H9 (cell line): ENCODE results near the gene KRTAP19-7. TPM values are rescaled to one million over a fixed set of nuclear protein-coding genes. Genes with fewer than 3 reads are reported as not detected.

ENCODE experiments used
- DNase-seq: peaks from one replicate; pipeline ENCODE4 v3.0.0-alpha.2; 2017
- H2AFZ ChIP-seq: one replicate; pipeline ENCODE4 v1.6.1; 2013; ENCODE audit warnings: mild to moderate bottlenecking, low read length, control low read depth, moderate library complexity
- H2AK5ac ChIP-seq: 2 replicates; pipeline ENCODE4 v1.6.1; 2013; ENCODE audit warnings: low read length, control low read depth, mixed read lengths; ENCODE audit not compliant: insufficient read length
- H2BK120ac ChIP-seq: one replicate; pipeline ENCODE4 v1.6.1; 2013; ENCODE audit warnings: low read depth, mild to moderate bottlenecking, low read length, control low read depth, inconsistent platforms; ENCODE audit not compliant: poor library complexity, severe bottlenecking
- H2BK12ac ChIP-seq: 2 replicates; pipeline ENCODE4 v1.6.1; 2013; ENCODE audit warnings: low read length, control low read depth, mixed read lengths, low read depth; ENCODE audit not compliant: insufficient read length
- H2BK15ac ChIP-seq: 2 replicates; pipeline ENCODE4 v1.6.1; 2013; ENCODE audit warnings: low read depth, low read length, control low read depth
- H2BK20ac ChIP-seq: one replicate; pipeline ENCODE4 v1.6.1; 2013; ENCODE audit warnings: low read depth, mild to moderate bottlenecking, low read length, control low read depth, inconsistent platforms; ENCODE audit not compliant: poor library complexity, severe bottlenecking
- H2BK5ac ChIP-seq: 2 replicates; pipeline ENCODE4 v1.6.1; 2013; ENCODE audit warnings: low read length, control low read depth, mixed read lengths; ENCODE audit not compliant: insufficient read length
- H3K14ac ChIP-seq: 2 replicates; pipeline ENCODE4 v1.6.1; 2013; ENCODE audit warnings: low read length, control low read depth; ENCODE audit not compliant: insufficient read depth
- H3K18ac ChIP-seq: 2 replicates; pipeline ENCODE4 v1.6.1; 2013; ENCODE audit warnings: low read depth, mild to moderate bottlenecking, mixed read lengths, low read length, control low read depth; ENCODE audit not compliant: insufficient read length
- H3K23ac ChIP-seq: 2 replicates; pipeline ENCODE4 v1.6.1; 2013; ENCODE audit warnings: low read length, control low read depth, mixed read lengths, low read depth; ENCODE audit not compliant: insufficient read length
- H3K23me2 ChIP-seq: 2 replicates; pipeline ENCODE4 v1.6.1; 2013; ENCODE audit warnings: low read depth, mild to moderate bottlenecking, mixed read lengths, low read length, control low read depth; ENCODE audit not compliant: insufficient read length, poor library complexity, severe bottlenecking
- H3K27ac ChIP-seq: 2 replicates; pipeline ENCODE4 v1.5.1; 2013; ENCODE audit warnings: low read length, control low read depth, mixed read lengths, low read depth; ENCODE audit not compliant: insufficient read length
- H3K27me3 ChIP-seq: 2 replicates; pipeline ENCODE4 v1.6.1; 2013; ENCODE audit warnings: low read length, control low read depth, inconsistent platforms; ENCODE audit not compliant: insufficient read depth
- H3K4ac ChIP-seq: 2 replicates; pipeline ENCODE4 v1.6.1; 2013; ENCODE audit warnings: low read depth, mild to moderate bottlenecking, control low read depth, inconsistent platforms, low read length, moderate library complexity
- H3K4me1 ChIP-seq: 2 replicates; pipeline ENCODE4 v1.6.1; 2013; ENCODE audit warnings: low read length, control low read depth, inconsistent platforms; ENCODE audit not compliant: insufficient read depth
- H3K4me2 ChIP-seq: 2 replicates; pipeline ENCODE4 v1.6.1; 2013; ENCODE audit warnings: low read length, control low read depth, mixed read lengths; ENCODE audit not compliant: insufficient read length, insufficient read depth
- H3K56ac ChIP-seq: 2 replicates; pipeline ENCODE4 v1.6.1; 2013; ENCODE audit warnings: low read depth, mild to moderate bottlenecking, mixed read lengths, low read length, control low read depth; ENCODE audit not compliant: insufficient read length
- H3K79me1 ChIP-seq: 2 replicates; pipeline ENCODE4 v1.6.1; 2013; ENCODE audit warnings: low read depth, mild to moderate bottlenecking, moderate library complexity, low read length, control low read depth, inconsistent platforms; ENCODE audit not compliant: insufficient read depth, poor library complexity, severe bottlenecking
- H3K79me2 ChIP-seq: 2 replicates; pipeline ENCODE4 v1.6.1; 2013; ENCODE audit warnings: low read length, control low read depth, inconsistent platforms; ENCODE audit not compliant: insufficient read depth
- H3K9ac ChIP-seq: 2 replicates; pipeline ENCODE4 v1.6.1; 2013; ENCODE audit warnings: low read length, control low read depth, mixed read lengths; ENCODE audit not compliant: insufficient read length; ENCODE audit errors: extremely low read depth
- H3K9me3 ChIP-seq: one replicate; pipeline ENCODE4 v1.6.1; 2013; ENCODE audit warnings: low read depth, low read length, inconsistent platforms; ENCODE audit not compliant: control insufficient read depth
- H3T11ph ChIP-seq: one replicate; pipeline ENCODE4 v1.6.1; 2013; ENCODE audit warnings: mild to moderate bottlenecking, low read length, control low read depth, inconsistent platforms
- H4K20me1 ChIP-seq: one replicate; pipeline ENCODE4 v1.6.1; 2013; ENCODE audit not compliant: control insufficient read depth, insufficient read length, insufficient read depth
- H4K5ac ChIP-seq: 2 replicates; pipeline ENCODE4 v1.6.1; 2013; ENCODE audit warnings: low read depth, mild to moderate bottlenecking, mixed read lengths, low read length, control low read depth; ENCODE audit not compliant: insufficient read length
- H4K8ac ChIP-seq: replicated peaks from 2 replicates; pipeline ENCODE4 v1.6.1; 2013; ENCODE audit warnings: low read length, control low read depth, mixed read lengths, low read depth; ENCODE audit not compliant: insufficient read length
- H4K91ac ChIP-seq: 2 replicates; pipeline ENCODE4 v1.6.1; 2013; ENCODE audit warnings: low read depth, mild to moderate bottlenecking, moderate library complexity, mixed read lengths, low read length, control low read depth; ENCODE audit not compliant: insufficient read length
- H3K27ac Mint-ChIP-seq, 3 experiments: 2 replicates in 2 of 3; 3 replicates in 1 of 3; pipeline ENCODE4 v1.8.0; 2020 to 2021; ENCODE audit warnings: mixed read lengths in 3 of 3, mild to moderate bottlenecking in 1 of 3, moderate library complexity in 1 of 3
- H3K27me3 Mint-ChIP-seq: 2 replicates; pipeline ENCODE4 v1.8.0; 2021; ENCODE audit warnings: low read depth, mild to moderate bottlenecking, moderate library complexity, mixed read lengths
- H3K36me3 Mint-ChIP-seq, 3 experiments: 2 replicates in 2 of 3; 3 replicates in 1 of 3; pipeline ENCODE4 v1.8.0; 2020 to 2021; ENCODE audit warnings: low read depth in 3 of 3, mixed read lengths in 3 of 3; ENCODE audit not compliant: insufficient read depth in 1 of 3
- H3K4me1 Mint-ChIP-seq, 2 experiments: 2 replicates each; pipeline ENCODE4 v1.8.0; 2020; ENCODE audit warnings: mixed read lengths in 2 of 2
- H3K4me3 Mint-ChIP-seq, 2 experiments: 2 replicates in 1 of 2; 3 replicates in 1 of 2; pipeline ENCODE4 v1.8.0; 2020 to 2021; ENCODE audit warnings: mild to moderate bottlenecking in 2 of 2, mixed read lengths in 2 of 2, moderate library complexity in 1 of 2
- H3K9me3 Mint-ChIP-seq, 2 experiments: 2 replicates in 1 of 2; 3 replicates in 1 of 2; pipeline ENCODE4 v1.8.0; 2020; ENCODE audit warnings: mild to moderate bottlenecking in 2 of 2, mixed read lengths in 2 of 2, moderate library complexity in 1 of 2
- total RNA-seq: library from RNA; stranded (reverse); gene quantifications from 2 replicates; pipeline ENCODE4 v1.2.1, GENCODE V29; 2021
- TF ChIP-seq, protein P1 (sequence below): fragments of 200-600 bp; sonication (generic); conservative IDR thresholded peaks from 3 replicates; pipeline ENCODE4 v1.8.0; 2021; ENCODE audit warnings: antibody characterized with exemption, mild to moderate bottlenecking

KRTAP19-7 gene
- total RNA-seq, 1 experiment from 2014 or later, result not detected

DNA sequence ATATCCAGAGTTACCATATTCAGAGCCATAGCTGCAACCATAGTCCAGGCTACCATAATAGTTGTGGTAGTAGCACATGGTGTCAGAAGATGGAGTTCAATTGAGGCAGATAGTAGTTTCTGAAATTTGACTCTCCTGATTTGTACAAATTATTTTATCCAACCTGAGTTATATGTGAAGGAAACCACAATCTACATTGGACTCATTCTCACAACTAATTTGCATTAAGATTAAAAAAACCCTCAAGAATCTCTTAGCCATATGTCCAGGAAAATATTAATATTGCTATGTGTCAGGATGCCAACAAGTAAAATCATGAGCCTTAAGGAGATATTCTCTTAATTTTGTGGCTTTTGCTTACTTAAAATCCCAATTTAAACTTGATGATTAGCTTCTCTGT, 29.2 kb upstream of the KRTAP19-7 start, which contains the start of gene KRTAP22-2:
KRTAP22-2 (minus strand) TSS at position 101 of the 400 bp plus-strand sequence.
- H3K27ac ChIP-seq, result no peak within 1 kb of the TSS
- H3K56ac ChIP-seq, result no peak within 1 kb of the TSS
- no peak for DNase-seq
- no peaks in the 10 kb centered on the region for H4K20me1 ChIP-seq
- H4K8ac ChIP-seq, result no peak within 1 kb of the TSS
- Mint-ChIP-seq H3K4me1 (no peaks in the 10 kb centered on the region), H3K4me3 (no peak within 1 kb of the TSS), H3K27ac (no peak within 1 kb of the TSS), H3K27me3 (no peaks in the 10 kb centered on the region), H3K9me3 (peaks cover 0 to 20% of the 10 kb centered on the region in 2 experiments; a peak in 1 of 5 replicates), H3K36me3 (peaks cover 0 to 5% (median 0%) of the 10 kb centered on the region in 3 experiments; a peak in 1 of 7 replicates)
- no peaks in the 10 kb centered on the region for H3K4me1 ChIP-seq
- no peaks in the 10 kb centered on the region for H3K79me2 ChIP-seq
- no peak within 1 kb of the TSS for H3K18ac ChIP-seq
- no peak within 1 kb of the TSS for H3K23ac ChIP-seq
- H3T11ph ChIP-seq, result no peak within 1 kb of the TSS
- no peaks in the 10 kb centered on the region for H3K79me1 ChIP-seq
- no peaks in the 10 kb centered on the region for H3K27me3 ChIP-seq
- no peak within 1 kb of the TSS for H2BK15ac ChIP-seq
- no peak within 1 kb of the TSS for H4K91ac ChIP-seq
- no peak within 1 kb of the TSS for H2BK20ac ChIP-seq
- H3K14ac ChIP-seq, result no peak within 1 kb of the TSS
- H2BK120ac ChIP-seq, result no peak within 1 kb of the TSS
- no peaks in the 10 kb centered on the region for H3K9me3 ChIP-seq
- H3K4ac ChIP-seq, result no peak within 1 kb of the TSS
- TF ChIP-seq, protein P1, sequence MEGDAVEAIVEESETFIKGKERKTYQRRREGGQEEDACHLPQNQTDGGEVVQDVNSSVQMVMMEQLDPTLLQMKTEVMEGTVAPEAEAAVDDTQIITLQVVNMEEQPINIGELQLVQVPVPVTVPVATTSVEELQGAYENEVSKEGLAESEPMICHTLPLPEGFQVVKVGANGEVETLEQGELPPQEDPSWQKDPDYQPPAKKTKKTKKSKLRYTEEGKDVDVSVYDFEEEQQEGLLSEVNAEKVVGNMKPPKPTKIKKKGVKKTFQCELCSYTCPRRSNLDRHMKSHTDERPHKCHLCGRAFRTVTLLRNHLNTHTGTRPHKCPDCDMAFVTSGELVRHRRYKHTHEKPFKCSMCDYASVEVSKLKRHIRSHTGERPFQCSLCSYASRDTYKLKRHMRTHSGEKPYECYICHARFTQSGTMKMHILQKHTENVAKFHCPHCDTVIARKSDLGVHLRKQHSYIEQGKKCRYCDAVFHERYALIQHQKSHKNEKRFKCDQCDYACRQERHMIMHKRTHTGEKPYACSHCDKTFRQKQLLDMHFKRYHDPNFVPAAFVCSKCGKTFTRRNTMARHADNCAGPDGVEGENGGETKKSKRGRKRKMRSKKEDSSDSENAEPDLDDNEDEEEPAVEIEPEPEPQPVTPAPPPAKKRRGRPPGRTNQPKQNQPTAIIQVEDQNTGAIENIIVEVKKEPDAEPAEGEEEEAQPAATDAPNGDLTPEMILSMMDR, result no peak
- H3K9ac ChIP-seq, result no peak within 1 kb of the TSS
- H2BK12ac ChIP-seq, result no peak within 1 kb of the TSS
- no peak within 1 kb of the TSS for H4K5ac ChIP-seq
- H2AFZ ChIP-seq, result no peak within 1 kb of the TSS
- H2BK5ac ChIP-seq, result no peak within 1 kb of the TSS
- H2AK5ac ChIP-seq, result no peak within 1 kb of the TSS
- H3K23me2 ChIP-seq, result no peaks in the 10 kb centered on the region
- H3K4me2 ChIP-seq, result no peak within 1 kb of the TSS
